ENCODE results near the gene PPIA. TPM values are rescaled to one million over a fixed set of nuclear protein-coding genes. Genes with fewer than 3 reads are reported as not detected.

The PPIA gene
- total and polyA plus RNA-seq, 2 donors (not counting 1 experiment from before 2014, with no cell fraction given) = 807 to 1,498 TPM

- peak within 1 kb of the TSS; percentile 88 for H3K4me3 Mint-ChIP-seq
- intact Hi-C loops (cut with micrococcal nuclease) = loop anchor here (1.0 to 2.0 kb wide), 6 partner anchors 48 to 363 kb away; partner anchors contain the start of genes H2AZ2, PPIA, TBRG4 and TMED4
- H3K9me3 Mint-ChIP-seq (ENCODE audit: insufficient read depth) = no peaks in the 10 kb centered on the region
- ChIA-PET POLR2A (interaction anchor here (0.6 to 3.2 kb wide), 8 partner anchors 21 to 316 kb away, joined by 3 to 29 read pairs (median 5); partner anchors contain the start of genes OGDH and TMED4), CTCF (interaction anchor here (0.7 to 4.0 kb wide), 5 partner anchors 20 to 160 kb away, joined by 3 to 37 read pairs (median 4); partner anchors contain the start of gene OGDH)
- H3K4me3 ChIP-seq (ENCODE audit: control extremely low read depth in 1 of 5, extremely low read depth in 1 of 5, insufficient read depth in 1 of 5, low read depth in 2 of 5, low read length in 4 of 5) = peak within 1 kb of the TSS; percentile 61 to 89 (median 74)
- H3K4me1 ChIP-seq (ENCODE audit: control insufficient read depth in 2 of 2, insufficient read depth in 2 of 2, low read length in 2 of 2) = peaks cover 43 to 48% of the 10 kb centered on the region in 2 donors
- H3K27me3 ChIP-seq (replicated peaks in 1 of 4; ENCODE audit: control extremely low read depth in 1 of 4, control insufficient read depth in 3 of 4, insufficient read depth in 4 of 4, low read length in 3 of 4) = no peaks in the 10 kb centered on the region
- peak within 1 kb of the TSS; percentile 96 to 97 for H3K27ac ChIP-seq (ENCODE audit: low read length in 2 of 2)
- H3K9ac ChIP-seq (ENCODE audit: low read length) = peak within 1 kb of the TSS; percentile 77
- peak; percentile 80 for ATAC-seq (ENCODE audit: low read depth)
- H2AFZ ChIP-seq (ENCODE audit: insufficient read depth, low read depth, low read length, poor library complexity, severe bottlenecking) = peak within 1 kb of the TSS; percentile 83
- H4K20me1 ChIP-seq (ENCODE audit: control insufficient read depth, insufficient read depth, low read length, poor library complexity, severe bottlenecking) = peaks cover 6% of the 10 kb centered on the region
- peak within 1 kb of the TSS; percentile 97 for H3K27ac Mint-ChIP-seq
- peak within 1 kb of the TSS; percentile 85 for H3K4me2 ChIP-seq (replicated peaks; ENCODE audit: low read depth, low read length, poor library complexity, severe bottlenecking)
- TF ChIP-seq EZH2 (IDR thresholded peaks at IDR 0.05; ENCODE audit: borderline replicate concordance, insufficient read depth, low read depth, low read length, poor library complexity, severe bottlenecking) (no peak), CTCF (IDR thresholded peaks at IDR 0.05) (no peak)
- H3K9me3 ChIP-seq (ENCODE audit: control extremely low read depth in 1 of 3, control insufficient read depth in 2 of 3, insufficient read depth in 1 of 3, low read length in 2 of 3) = no peaks in the 10 kb centered on the region
- 1% methylated on average over 91 of the region's 92 CpGs for WGBS (ENCODE audit: insufficient coverage)
- DNase-seq = peak; percentile 96
- H3K4me1 Mint-ChIP-seq = peaks cover 51% of the 10 kb centered on the region
- H3K27me3 Mint-ChIP-seq = no peaks in the 10 kb centered on the region
- H3K36me3 ChIP-seq (replicated peaks in 1 of 2; ENCODE audit: control extremely low read depth in 1 of 2, control insufficient read depth in 1 of 2, extremely low read depth in 1 of 2, insufficient read depth in 2 of 2, low read length in 1 of 2) = peaks cover 0 to 15% of the 10 kb centered on the region in 2 experiments
- peaks cover 43% of the 10 kb centered on the region for H3K79me2 ChIP-seq (ENCODE audit: control insufficient read depth, insufficient read depth, low read length)
Observed at GRCh38 chr7:44748045-44748947, 48.2 kb upstream of the PPIA start, which contains the start of gene ZMIZ2. Gene ZMIZ2 (plus strand): TSS chr7:44748847. CDS start chr7:44756250, 7,403 bp downstream.

Data from B cell (primary cell).